Measurements from ENCODE around the gene IRF2.
A peak's percentile ranks its signal among the peaks of the same experiment; 100 is the strongest.

IRF2 gene

GRCh38 chr4:184437565-184438265, 36.6 kb downstream of the IRF2 start:
- peaks cover 17% of the 10 kb centered on the region for H3K36me3 Mint-ChIP-seq (ENCODE audit: low read depth)
- no peaks in the 10 kb centered on the region for H3K9me3 Mint-ChIP-seq
- peaks cover 52% of the 10 kb centered on the region for H3K4me1 Mint-ChIP-seq (ENCODE audit: low read depth)
- H3K27ac Mint-ChIP-seq: peak overlapping the region; percentile 62
- H3K27me3 Mint-ChIP-seq (ENCODE audit: low read depth): no peaks in the 10 kb centered on the region
- no peak overlapping the region for H3K4me3 Mint-ChIP-seq

GRCh38 chr4:184434501-184435066, 39.8 kb downstream of the IRF2 start:
- Mint-ChIP-seq H3K27ac (no peak overlapping the region), H3K4me3 (no peak overlapping the region), H3K27me3 (ENCODE audit: low read depth) (no peaks in the 10 kb centered on the region), H3K9me3 (no peaks in the 10 kb centered on the region), H3K36me3 (ENCODE audit: low read depth) (peaks cover 24% of the 10 kb centered on the region), H3K4me1 (ENCODE audit: low read depth) (peaks cover 42% of the 10 kb centered on the region)

DNA sequence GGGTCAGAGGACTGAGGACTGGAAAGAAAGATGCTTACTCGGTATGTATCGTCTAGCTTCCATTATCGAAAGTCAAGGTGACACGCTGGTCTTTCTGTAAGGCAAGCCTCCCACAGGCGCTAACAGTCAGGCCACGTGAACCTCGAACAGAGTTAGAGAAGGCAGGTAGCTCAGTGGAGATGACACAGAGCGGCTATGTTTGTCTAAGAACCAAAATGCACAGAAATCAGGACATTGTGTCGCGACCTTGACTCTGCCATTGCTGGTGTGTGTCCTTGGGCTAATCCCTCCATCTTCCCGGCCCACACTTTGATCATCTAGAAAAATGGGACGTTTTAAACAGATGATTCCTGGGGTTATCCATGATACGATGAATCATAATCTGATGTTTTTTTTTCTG, 40.3 kb downstream of the IRF2 start:
- Mint-ChIP-seq H3K4me1 (ENCODE audit: low read depth) (peaks cover 43% of the 10 kb centered on the region), H3K27ac (no peak overlapping the region), H3K36me3 (ENCODE audit: low read depth) (peaks cover 27% of the 10 kb centered on the region), H3K4me3 (no peak overlapping the region), H3K9me3 (no peaks in the 10 kb centered on the region), H3K27me3 (ENCODE audit: low read depth) (no peaks in the 10 kb centered on the region)

- Mint-ChIP-seq H3K27me3 (ENCODE audit: low read depth) (no peaks in the 10 kb centered on the region), H3K4me1 (ENCODE audit: low read depth) (peaks cover 40% of the 10 kb centered on the region), H3K4me3 (no peak overlapping the region), H3K9me3 (no peaks in the 10 kb centered on the region), H3K36me3 (ENCODE audit: low read depth) (peaks cover 26% of the 10 kb centered on the region), H3K27ac (no peak overlapping the region)
Observed at GRCh38 chr4:184433258-184433892, 41.0 kb downstream of the IRF2 start.

- Mint-ChIP-seq H3K9me3 (no peaks in the 10 kb centered on the region), H3K36me3 (ENCODE audit: low read depth) (peaks cover 30% of the 10 kb centered on the region), H3K27me3 (ENCODE audit: low read depth) (no peaks in the 10 kb centered on the region), H3K27ac (peak overlapping the region; percentile 23), H3K4me1 (ENCODE audit: low read depth) (peaks cover 37% of the 10 kb centered on the region), H3K4me3 (no peak overlapping the region)
Observed at GRCh38 chr4:184432127-184432922, 42.0 kb downstream of the IRF2 start.

DNA sequence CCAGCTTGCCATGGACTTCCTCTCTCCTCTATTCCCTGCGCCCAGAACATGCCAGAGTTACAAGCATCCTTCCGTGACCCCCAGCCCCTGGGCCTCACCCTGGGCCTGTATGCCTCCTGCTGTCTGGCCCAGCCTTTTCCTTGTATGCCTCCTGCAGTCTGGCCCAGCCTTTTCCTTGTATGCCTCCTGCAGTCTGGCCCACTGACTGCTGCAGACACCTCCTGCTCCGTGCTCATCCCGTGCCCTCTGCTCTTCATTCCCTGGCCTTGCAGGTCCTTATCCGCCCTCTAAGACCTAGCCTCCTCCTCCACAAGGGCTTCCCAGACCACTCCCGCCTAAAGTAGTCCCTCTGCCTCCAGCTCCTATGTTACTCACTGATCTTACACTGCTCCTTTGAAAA, 44.2 kb downstream of the IRF2 start:
- Mint-ChIP-seq H3K4me1 (ENCODE audit: low read depth) (peaks cover 37% of the 10 kb centered on the region), H3K27ac (peak overlapping the region; percentile 3), H3K36me3 (ENCODE audit: low read depth) (peaks cover 44% of the 10 kb centered on the region), H3K4me3 (no peak overlapping the region), H3K9me3 (no peaks in the 10 kb centered on the region), H3K27me3 (ENCODE audit: low read depth) (no peaks in the 10 kb centered on the region)

- Mint-ChIP-seq H3K36me3 (ENCODE audit: low read depth) (peaks cover 57% of the 10 kb centered on the region), H3K27ac (no peak overlapping the region), H3K4me1 (ENCODE audit: low read depth) (peaks cover 42% of the 10 kb centered on the region)
Observed at GRCh38 chr4:184428787-184429186, 45.6 kb downstream of the IRF2 start.

GRCh38 chr4:184427687-184428086, 46.7 kb downstream of the IRF2 start:
- no peaks in the 10 kb centered on the region for H3K27me3 Mint-ChIP-seq (ENCODE audit: low read depth)
- peaks cover 59% of the 10 kb centered on the region for H3K36me3 Mint-ChIP-seq (ENCODE audit: low read depth)
- H3K4me3 Mint-ChIP-seq: no peak overlapping the region
- H3K27ac Mint-ChIP-seq: peak overlapping the region; percentile 60
- H3K4me1 Mint-ChIP-seq (ENCODE audit: low read depth): peaks cover 46% of the 10 kb centered on the region
- H3K9me3 Mint-ChIP-seq: peaks cover 5% of the 10 kb centered on the region

More at GRCh38 chr4:184428787-184429186, 45.6 kb downstream of the IRF2 start:
- Mint-ChIP-seq H3K9me3 (no peaks in the 10 kb centered on the region), H3K4me3 (no peak overlapping the region), H3K27me3 (ENCODE audit: low read depth) (no peaks in the 10 kb centered on the region)

DNA sequence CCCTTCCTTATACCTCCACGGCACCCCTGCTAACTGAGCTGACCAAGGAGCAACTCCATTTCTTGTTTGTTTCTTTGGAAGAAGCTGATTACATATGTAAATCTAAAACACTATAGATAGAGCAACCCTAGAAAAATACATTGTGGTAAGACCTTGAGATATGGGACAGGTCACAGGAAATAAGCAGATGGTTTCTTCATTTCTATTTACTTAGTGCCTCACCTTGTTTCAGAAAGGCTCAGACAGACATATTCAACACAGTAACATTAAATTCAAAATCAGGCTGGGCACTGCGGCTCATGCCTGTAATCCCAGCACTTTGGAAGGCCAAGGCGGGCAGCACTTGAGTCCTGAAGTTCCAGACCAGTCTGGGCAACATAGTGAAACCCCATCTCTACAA, 47.3 kb downstream of the IRF2 start:
- peaks cover 10% of the 10 kb centered on the region for H3K9me3 Mint-ChIP-seq
- H3K36me3 Mint-ChIP-seq (ENCODE audit: low read depth): peaks cover 59% of the 10 kb centered on the region
- peaks cover 48% of the 10 kb centered on the region for H3K4me1 Mint-ChIP-seq (ENCODE audit: low read depth)
- H3K27ac Mint-ChIP-seq: peak overlapping the region; percentile 53
- no peaks in the 10 kb centered on the region for H3K27me3 Mint-ChIP-seq (ENCODE audit: low read depth)
- H3K4me3 Mint-ChIP-seq: no peak overlapping the region

DNA sequence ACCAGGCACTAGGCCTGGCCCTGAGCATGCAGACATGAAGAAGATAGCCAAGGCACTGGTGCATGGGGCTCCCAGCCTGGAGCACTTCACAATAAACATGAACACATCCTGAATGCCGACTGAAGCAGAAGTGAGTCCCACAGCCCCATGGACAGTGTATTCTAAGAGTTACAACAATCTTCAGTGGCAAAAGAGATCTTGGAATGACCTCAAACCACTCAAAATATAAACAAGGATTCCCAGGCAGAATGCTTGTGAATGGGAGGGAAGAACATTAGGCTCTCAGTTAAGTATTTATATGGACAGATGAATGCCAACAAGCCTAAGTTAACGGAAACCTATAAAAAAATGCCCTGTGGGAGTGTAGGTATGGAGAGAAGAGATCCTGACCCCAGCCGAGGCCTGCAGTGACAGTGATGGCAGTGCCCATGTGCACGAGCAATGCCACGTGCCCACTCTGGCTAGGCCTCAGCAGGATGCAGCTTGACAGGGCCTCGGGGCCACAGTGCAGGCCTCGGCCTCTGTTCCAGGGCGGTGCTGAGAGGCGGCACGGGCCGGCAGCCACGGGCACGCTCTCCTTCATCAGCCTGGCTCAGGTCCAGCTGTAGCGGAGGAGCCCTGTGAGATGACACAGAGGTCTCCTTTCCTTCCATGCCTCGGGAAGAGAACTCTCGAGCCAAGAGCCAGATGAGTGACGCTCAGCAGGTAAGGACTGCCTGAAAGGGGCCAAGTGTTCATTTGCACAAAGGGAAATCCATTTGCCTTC, 49.2 kb downstream of the IRF2 start:
- H3K4me3 Mint-ChIP-seq: no peak overlapping the region
- peaks cover 73% of the 10 kb centered on the region for H3K36me3 Mint-ChIP-seq (ENCODE audit: low read depth)
- H3K27me3 Mint-ChIP-seq (ENCODE audit: low read depth): no peaks in the 10 kb centered on the region
- peak overlapping the region; percentile 14 for H3K27ac Mint-ChIP-seq
- peaks cover 61% of the 10 kb centered on the region for H3K4me1 Mint-ChIP-seq (ENCODE audit: low read depth)
- peaks cover 11% of the 10 kb centered on the region for H3K9me3 Mint-ChIP-seq

- peaks cover 64% of the 10 kb centered on the region for H3K4me1 Mint-ChIP-seq (ENCODE audit: low read depth)
- H3K27me3 Mint-ChIP-seq (ENCODE audit: low read depth): no peaks in the 10 kb centered on the region
- H3K9me3 Mint-ChIP-seq: peaks cover 11% of the 10 kb centered on the region
- no peak overlapping the region for H3K4me3 Mint-ChIP-seq
- no peak overlapping the region for H3K27ac Mint-ChIP-seq
- H3K36me3 Mint-ChIP-seq (ENCODE audit: low read depth): peaks cover 67% of the 10 kb centered on the region
Observed at GRCh38 chr4:184424279-184424678, 50.1 kb downstream of the IRF2 start.

- Mint-ChIP-seq H3K9me3 (peaks cover 11% of the 10 kb centered on the region), H3K4me3 (no peak overlapping the region), H3K36me3 (ENCODE audit: low read depth) (peaks cover 75% of the 10 kb centered on the region), H3K27me3 (ENCODE audit: low read depth) (no peaks in the 10 kb centered on the region), H3K27ac (peak overlapping the region; percentile 56), H3K4me1 (ENCODE audit: low read depth) (peaks cover 73% of the 10 kb centered on the region)
Observed at GRCh38 chr4:184423003-184423686, 51.2 kb downstream of the IRF2 start.

DNA sequence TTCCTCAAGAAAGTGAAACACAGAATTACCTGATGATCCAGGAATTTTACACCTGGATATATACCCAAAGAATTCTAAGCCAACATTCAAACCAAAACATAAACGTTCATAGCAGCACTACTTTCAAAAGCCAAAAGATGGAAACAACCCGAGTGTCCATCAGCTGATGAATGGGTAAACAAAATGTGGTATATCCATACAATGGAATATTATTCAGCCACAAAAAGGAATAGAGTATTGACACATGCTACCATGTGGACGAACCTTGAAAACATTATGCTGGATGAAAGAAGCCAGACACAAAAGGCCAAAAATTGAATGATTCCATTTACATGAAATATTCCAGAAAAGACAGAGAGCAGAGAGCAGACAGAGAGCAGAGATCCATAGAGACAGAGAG, 52.0 kb downstream of the IRF2 start:
- H3K4me3 Mint-ChIP-seq: peak overlapping the region; percentile 69
- H3K36me3 Mint-ChIP-seq (ENCODE audit: low read depth): peaks cover 76% of the 10 kb centered on the region

More for the DNA sequence above, 52.0 kb downstream of the IRF2 start:
- Mint-ChIP-seq H3K27me3 (ENCODE audit: low read depth) (no peaks in the 10 kb centered on the region), H3K9me3 (peaks cover 11% of the 10 kb centered on the region), H3K27ac (peak overlapping the region; percentile 94), H3K4me1 (ENCODE audit: low read depth) (peaks cover 74% of the 10 kb centered on the region)
